WTC11 (cell line): ENCODE measurements around the gene RFX4.

Source experiments
- AFF4 ChIP-seq: sonication (generic); formaldehyde crosslinking; IDR thresholded peaks from 2 replicates; pipeline ENCODE4 v1.8.1; 2023; ENCODE audit warnings: mild to moderate bottlenecking, missing genetic modification reagents, borderline replicate concordance
- CBFB ChIP-seq: sonication (generic); formaldehyde crosslinking; IDR thresholded peaks from 2 replicates; pipeline ENCODE4 v1.8.1; 2022; ENCODE audit warnings: mild to moderate bottlenecking, low read depth, missing genetic modification reagents
- MXD4 ChIP-seq: fragments of 250-450 bp; sonication (Bioruptor Pico); IDR thresholded peaks from 2 replicates; pipeline ENCODE4 v1.8.0; 2021; ENCODE audit warnings: mild to moderate bottlenecking, moderate library complexity, borderline replicate concordance
- SP1 ChIP-seq: sonication (generic); formaldehyde crosslinking; conservative IDR thresholded peaks from 2 replicates; pipeline ENCODE4 v1.8.1; 2022; ENCODE audit warnings: missing genetic modification reagents
- TEAD4 ChIP-seq: sonication (generic); formaldehyde crosslinking; IDR thresholded peaks from 2 replicates; pipeline ENCODE4 v1.8.0; 2022; ENCODE audit warnings: mild to moderate bottlenecking, missing genetic modification reagents
- TP53 ChIP-seq: sonication (generic); formaldehyde crosslinking; IDR thresholded peaks from 2 replicates; pipeline ENCODE4 v1.8.1; 2023; ENCODE audit warnings: mild to moderate bottlenecking, missing genetic modification reagents
- TF ChIP-seq, protein P1 (sequence below): sonication (generic); formaldehyde crosslinking; IDR thresholded peaks from 2 replicates; pipeline ENCODE4 v1.8.1; 2022; ENCODE audit warnings: low read depth, mild to moderate bottlenecking, moderate library complexity, missing genetic modification reagents, borderline replicate concordance
- TF ChIP-seq, protein P2 (sequence below): fragments of 200-600 bp; IDR thresholded peaks from 2 replicates; pipeline ENCODE4 v1.8.0; 2022; ENCODE audit warnings: antibody characterized with exemption
- TF ChIP-seq, protein P3 (sequence below): sonication (generic); formaldehyde crosslinking; IDR thresholded peaks from 2 replicates; pipeline ENCODE4 v1.8.1; 2022; ENCODE audit warnings: mild to moderate bottlenecking, moderate library complexity, missing genetic modification reagents

GRCh38 chr12:106714926-106715325, 132.1 kb downstream of the RFX4 start:
- TF ChIP-seq AFF4 (CRISPR knock-in tag) (no peak), TEAD4 (no peak), TP53 (CRISPR knock-in tag) (no peak), MXD4 (no peak), SP1 (CRISPR knock-in tag) (no peak), CBFB (CRISPR knock-in tag) (no peak)
- TF ChIP-seq, protein P1, sequence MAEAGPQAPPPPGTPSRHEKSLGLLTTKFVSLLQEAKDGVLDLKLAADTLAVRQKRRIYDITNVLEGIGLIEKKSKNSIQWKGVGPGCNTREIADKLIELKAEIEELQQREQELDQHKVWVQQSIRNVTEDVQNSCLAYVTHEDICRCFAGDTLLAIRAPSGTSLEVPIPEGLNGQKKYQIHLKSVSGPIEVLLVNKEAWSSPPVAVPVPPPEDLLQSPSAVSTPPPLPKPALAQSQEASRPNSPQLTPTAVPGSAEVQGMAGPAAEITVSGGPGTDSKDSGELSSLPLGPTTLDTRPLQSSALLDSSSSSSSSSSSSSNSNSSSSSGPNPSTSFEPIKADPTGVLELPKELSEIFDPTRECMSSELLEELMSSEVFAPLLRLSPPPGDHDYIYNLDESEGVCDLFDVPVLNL (CRISPR knock-in tag), result no peak
- TF ChIP-seq, protein P2, sequence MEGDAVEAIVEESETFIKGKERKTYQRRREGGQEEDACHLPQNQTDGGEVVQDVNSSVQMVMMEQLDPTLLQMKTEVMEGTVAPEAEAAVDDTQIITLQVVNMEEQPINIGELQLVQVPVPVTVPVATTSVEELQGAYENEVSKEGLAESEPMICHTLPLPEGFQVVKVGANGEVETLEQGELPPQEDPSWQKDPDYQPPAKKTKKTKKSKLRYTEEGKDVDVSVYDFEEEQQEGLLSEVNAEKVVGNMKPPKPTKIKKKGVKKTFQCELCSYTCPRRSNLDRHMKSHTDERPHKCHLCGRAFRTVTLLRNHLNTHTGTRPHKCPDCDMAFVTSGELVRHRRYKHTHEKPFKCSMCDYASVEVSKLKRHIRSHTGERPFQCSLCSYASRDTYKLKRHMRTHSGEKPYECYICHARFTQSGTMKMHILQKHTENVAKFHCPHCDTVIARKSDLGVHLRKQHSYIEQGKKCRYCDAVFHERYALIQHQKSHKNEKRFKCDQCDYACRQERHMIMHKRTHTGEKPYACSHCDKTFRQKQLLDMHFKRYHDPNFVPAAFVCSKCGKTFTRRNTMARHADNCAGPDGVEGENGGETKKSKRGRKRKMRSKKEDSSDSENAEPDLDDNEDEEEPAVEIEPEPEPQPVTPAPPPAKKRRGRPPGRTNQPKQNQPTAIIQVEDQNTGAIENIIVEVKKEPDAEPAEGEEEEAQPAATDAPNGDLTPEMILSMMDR, result no peak
- TF ChIP-seq, protein P3, sequence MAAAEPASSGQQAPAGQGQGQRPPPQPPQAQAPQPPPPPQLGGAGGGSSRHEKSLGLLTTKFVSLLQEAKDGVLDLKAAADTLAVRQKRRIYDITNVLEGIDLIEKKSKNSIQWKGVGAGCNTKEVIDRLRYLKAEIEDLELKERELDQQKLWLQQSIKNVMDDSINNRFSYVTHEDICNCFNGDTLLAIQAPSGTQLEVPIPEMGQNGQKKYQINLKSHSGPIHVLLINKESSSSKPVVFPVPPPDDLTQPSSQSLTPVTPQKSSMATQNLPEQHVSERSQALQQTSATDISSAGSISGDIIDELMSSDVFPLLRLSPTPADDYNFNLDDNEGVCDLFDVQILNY (CRISPR knock-in tag), result no peak
